Measurements from ENCODE around the gene MYO1D. TPM values are rescaled to one million over a fixed set of nuclear protein-coding genes. Genes with fewer than 3 reads are reported as not detected.

MYO1D gene
- total RNA-seq, 1 donor from 2014 or later, result 18.0 TPM

DNA sequence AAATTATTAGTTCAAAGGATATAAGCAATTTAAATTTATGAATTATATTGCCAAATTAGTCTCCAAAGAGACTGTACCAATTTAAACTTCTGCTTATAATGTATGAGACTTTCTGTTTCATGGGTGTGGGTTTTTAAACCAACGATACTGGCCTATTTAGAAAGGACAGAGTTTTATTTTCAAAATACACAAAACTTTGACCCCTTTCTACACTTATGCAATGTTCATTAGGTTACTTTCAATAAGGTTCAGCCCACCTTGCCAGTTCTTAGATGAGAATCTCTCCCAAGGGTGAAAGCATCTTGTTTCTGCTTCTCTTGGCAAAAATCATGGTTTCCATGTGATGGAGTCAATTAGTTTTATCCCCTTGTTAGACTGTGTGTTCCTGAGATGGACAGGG, 84.7 kb downstream of the MYO1D start:
- no peak overlapping the region for H3K9ac ChIP-seq (ENCODE audit: low read length)
- no peaks in the 10 kb centered on the region for H3K36me3 Mint-ChIP-seq (ENCODE audit: low read depth, unreplicated experiment)

DNA sequence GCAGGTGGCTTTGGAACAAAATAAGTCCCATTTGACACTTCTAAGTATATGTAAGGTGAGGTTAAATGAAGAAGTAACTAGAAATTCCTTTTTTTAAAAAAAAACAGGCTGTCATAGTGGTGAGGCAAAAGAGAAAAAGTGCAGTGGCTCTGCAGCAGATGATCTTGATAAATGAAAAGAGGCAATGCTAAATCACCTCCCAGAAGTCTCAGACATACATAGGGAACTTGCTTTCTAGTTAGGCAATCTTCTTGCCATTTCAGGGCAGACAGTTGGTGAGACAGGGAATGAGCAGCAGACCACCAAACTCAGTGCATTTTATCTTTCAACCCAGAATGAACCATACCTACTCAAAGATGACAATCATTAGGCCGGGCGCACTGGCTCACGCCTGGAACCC, 90.8 kb downstream of the MYO1D start:
- Histone ChIP-seq H3K9ac (ENCODE audit: low read length) (no peak overlapping the region), H3K4me1 (ENCODE audit: insufficient read depth, low read length) (no peaks in the 10 kb centered on the region), H3K27me3 (ENCODE audit: insufficient read depth, low read length) (no peaks in the 10 kb centered on the region), H3K79me2 (ENCODE audit: insufficient read depth, low read length) (no peaks in the 10 kb centered on the region), H3K4me3 (ENCODE audit: insufficient read depth, low read depth, low read length) (no peak overlapping the region), H3K27ac (ENCODE audit: low read depth, low read length) (no peak overlapping the region), H2AFZ (ENCODE audit: low read depth, low read length) (no peak overlapping the region), H3K4me2 (ENCODE audit: low read length) (no peak overlapping the region), H3K36me3 (ENCODE audit: insufficient read depth, low read length) (no peaks in the 10 kb centered on the region), H4K20me1 (ENCODE audit: insufficient read depth, low read length) (no peaks in the 10 kb centered on the region), H3K9me3 (ENCODE audit: insufficient read depth, low read depth, low read length) (no peaks in the 10 kb centered on the region)
- H3K4me3 Mint-ChIP-seq (ENCODE audit: unreplicated experiment), result no peak overlapping the region
- no peaks in the 10 kb centered on the region for H3K9me3 Mint-ChIP-seq (ENCODE audit: unreplicated experiment)
- no peak for DNase-seq (ENCODE audit: low read depth)
- no peaks in the 10 kb centered on the region for H3K36me3 Mint-ChIP-seq (ENCODE audit: low read depth, unreplicated experiment)
- TF ChIP-seq EZH2 (IDR thresholded peaks at IDR 0.05; ENCODE audit: insufficient read depth, low read length), result no peak
- TF ChIP-seq, protein P1, sequence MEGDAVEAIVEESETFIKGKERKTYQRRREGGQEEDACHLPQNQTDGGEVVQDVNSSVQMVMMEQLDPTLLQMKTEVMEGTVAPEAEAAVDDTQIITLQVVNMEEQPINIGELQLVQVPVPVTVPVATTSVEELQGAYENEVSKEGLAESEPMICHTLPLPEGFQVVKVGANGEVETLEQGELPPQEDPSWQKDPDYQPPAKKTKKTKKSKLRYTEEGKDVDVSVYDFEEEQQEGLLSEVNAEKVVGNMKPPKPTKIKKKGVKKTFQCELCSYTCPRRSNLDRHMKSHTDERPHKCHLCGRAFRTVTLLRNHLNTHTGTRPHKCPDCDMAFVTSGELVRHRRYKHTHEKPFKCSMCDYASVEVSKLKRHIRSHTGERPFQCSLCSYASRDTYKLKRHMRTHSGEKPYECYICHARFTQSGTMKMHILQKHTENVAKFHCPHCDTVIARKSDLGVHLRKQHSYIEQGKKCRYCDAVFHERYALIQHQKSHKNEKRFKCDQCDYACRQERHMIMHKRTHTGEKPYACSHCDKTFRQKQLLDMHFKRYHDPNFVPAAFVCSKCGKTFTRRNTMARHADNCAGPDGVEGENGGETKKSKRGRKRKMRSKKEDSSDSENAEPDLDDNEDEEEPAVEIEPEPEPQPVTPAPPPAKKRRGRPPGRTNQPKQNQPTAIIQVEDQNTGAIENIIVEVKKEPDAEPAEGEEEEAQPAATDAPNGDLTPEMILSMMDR (IDR thresholded peaks at IDR 0.05; ENCODE audit: insufficient read depth, low read depth, low read length), result no peak
- no peaks in the 10 kb centered on the region for H3K27me3 Mint-ChIP-seq (ENCODE audit: low read depth, unreplicated experiment)
- no peak overlapping the region for H3K27ac Mint-ChIP-seq (ENCODE audit: unreplicated experiment)
- H3K4me1 Mint-ChIP-seq (ENCODE audit: low read depth, unreplicated experiment), result no peaks in the 10 kb centered on the region
- FAIRE-seq, result no peak

More for the DNA sequence above, 84.7 kb downstream of the MYO1D start:
- no peak overlapping the region for H3K27ac ChIP-seq (ENCODE audit: low read depth, low read length)
- peaks cover 2% of the 10 kb centered on the region for H3K9me3 Mint-ChIP-seq (ENCODE audit: unreplicated experiment)
- H3K27me3 ChIP-seq (ENCODE audit: insufficient read depth, low read length), result no peaks in the 10 kb centered on the region
- peaks cover 6% of the 10 kb centered on the region for H3K4me1 Mint-ChIP-seq (ENCODE audit: low read depth, unreplicated experiment)
- H3K4me3 ChIP-seq (ENCODE audit: insufficient read depth, low read depth, low read length), result no peak overlapping the region
- no peak overlapping the region for H3K27ac Mint-ChIP-seq (ENCODE audit: unreplicated experiment)
- no peaks in the 10 kb centered on the region for H3K4me1 ChIP-seq (ENCODE audit: insufficient read depth, low read length)
- H3K27me3 Mint-ChIP-seq (ENCODE audit: low read depth, unreplicated experiment), result no peaks in the 10 kb centered on the region
- no peaks in the 10 kb centered on the region for H4K20me1 ChIP-seq (ENCODE audit: insufficient read depth, low read length)
- H3K79me2 ChIP-seq (ENCODE audit: insufficient read depth, low read length), result no peaks in the 10 kb centered on the region
- no peak overlapping the region for H2AFZ ChIP-seq (ENCODE audit: low read depth, low read length)
- H3K9me3 ChIP-seq (ENCODE audit: insufficient read depth, low read depth, low read length), result no peaks in the 10 kb centered on the region
- FAIRE-seq (no peak), DNase-seq (ENCODE audit: low read depth) (no peak)
- no peak for TF ChIP-seq EZH2 (IDR thresholded peaks at IDR 0.05; ENCODE audit: insufficient read depth, low read length)
- TF ChIP-seq, protein P1 (IDR thresholded peaks at IDR 0.05; ENCODE audit: insufficient read depth, low read depth, low read length), result no peak
- no peak overlapping the region for H3K4me3 Mint-ChIP-seq (ENCODE audit: unreplicated experiment)
- no peaks in the 10 kb centered on the region for H3K36me3 ChIP-seq (ENCODE audit: insufficient read depth, low read length)
- H3K4me2 ChIP-seq (ENCODE audit: low read length), result no peak overlapping the region

DNA sequence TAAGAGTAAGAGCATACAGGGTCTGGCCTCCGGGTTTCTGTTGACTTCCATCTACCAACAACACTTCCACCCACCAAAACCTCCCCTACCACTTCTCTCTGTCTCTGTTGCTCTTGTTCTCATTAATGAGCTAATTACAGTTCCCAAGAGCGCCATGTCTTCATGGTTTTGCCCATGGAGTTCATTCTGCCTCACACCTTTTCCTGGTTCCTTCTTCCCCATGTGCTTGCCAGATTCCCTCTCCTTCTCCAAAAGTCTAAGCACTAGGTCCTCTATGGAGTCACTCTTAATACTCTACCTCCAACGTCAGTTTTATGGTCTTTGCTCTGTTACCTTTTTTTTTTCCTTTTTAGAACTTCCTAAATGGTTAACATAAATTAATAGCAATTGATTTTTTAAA, 92.8 kb downstream of the MYO1D start:
- no peaks in the 10 kb centered on the region for H3K4me1 ChIP-seq (ENCODE audit: insufficient read depth, low read length)
- Mint-ChIP-seq H3K4me3 (ENCODE audit: unreplicated experiment) (no peak overlapping the region), H3K36me3 (ENCODE audit: low read depth, unreplicated experiment) (no peaks in the 10 kb centered on the region), H3K27ac (ENCODE audit: unreplicated experiment) (no peak overlapping the region), H3K4me1 (ENCODE audit: low read depth, unreplicated experiment) (peaks cover 4% of the 10 kb centered on the region), H3K9me3 (ENCODE audit: unreplicated experiment) (no peaks in the 10 kb centered on the region), H3K27me3 (ENCODE audit: low read depth, unreplicated experiment) (no peaks in the 10 kb centered on the region)
- no peaks in the 10 kb centered on the region for H3K9me3 ChIP-seq (ENCODE audit: insufficient read depth, low read depth, low read length)
- FAIRE-seq (no peak), DNase-seq (ENCODE audit: low read depth) (no peak)
- H3K4me3 ChIP-seq (ENCODE audit: insufficient read depth, low read depth, low read length), result no peak overlapping the region
- no peak overlapping the region for H3K4me2 ChIP-seq (ENCODE audit: low read length)
- H3K27ac ChIP-seq (ENCODE audit: low read depth, low read length), result no peak overlapping the region
- H3K9ac ChIP-seq (ENCODE audit: low read length), result no peak overlapping the region
- H3K36me3 ChIP-seq (ENCODE audit: insufficient read depth, low read length), result no peaks in the 10 kb centered on the region
- H3K27me3 ChIP-seq (ENCODE audit: insufficient read depth, low read length), result no peaks in the 10 kb centered on the region
- H4K20me1 ChIP-seq (ENCODE audit: insufficient read depth, low read length), result no peaks in the 10 kb centered on the region
- no peak for TF ChIP-seq EZH2 (IDR thresholded peaks at IDR 0.05; ENCODE audit: insufficient read depth, low read length)
- TF ChIP-seq, protein P1 (IDR thresholded peaks at IDR 0.05; ENCODE audit: insufficient read depth, low read depth, low read length), result no peak
- no peak overlapping the region for H2AFZ ChIP-seq (ENCODE audit: low read depth, low read length)
- H3K79me2 ChIP-seq (ENCODE audit: insufficient read depth, low read length), result no peaks in the 10 kb centered on the region
